GM19025 (cell line): Measurements from ENCODE around the gene OR2V2.

Experiments used
- ATAC-seq: cut with Tn5 transposase; IDR thresholded peaks from one replicate; pipeline ENCODE4 v1.9.1; 2021; ENCODE audit warnings: mild to moderate bottlenecking, low read depth, moderate library complexity; ENCODE audit not compliant: unreplicated experiment

Gene OR2V2

DNA sequence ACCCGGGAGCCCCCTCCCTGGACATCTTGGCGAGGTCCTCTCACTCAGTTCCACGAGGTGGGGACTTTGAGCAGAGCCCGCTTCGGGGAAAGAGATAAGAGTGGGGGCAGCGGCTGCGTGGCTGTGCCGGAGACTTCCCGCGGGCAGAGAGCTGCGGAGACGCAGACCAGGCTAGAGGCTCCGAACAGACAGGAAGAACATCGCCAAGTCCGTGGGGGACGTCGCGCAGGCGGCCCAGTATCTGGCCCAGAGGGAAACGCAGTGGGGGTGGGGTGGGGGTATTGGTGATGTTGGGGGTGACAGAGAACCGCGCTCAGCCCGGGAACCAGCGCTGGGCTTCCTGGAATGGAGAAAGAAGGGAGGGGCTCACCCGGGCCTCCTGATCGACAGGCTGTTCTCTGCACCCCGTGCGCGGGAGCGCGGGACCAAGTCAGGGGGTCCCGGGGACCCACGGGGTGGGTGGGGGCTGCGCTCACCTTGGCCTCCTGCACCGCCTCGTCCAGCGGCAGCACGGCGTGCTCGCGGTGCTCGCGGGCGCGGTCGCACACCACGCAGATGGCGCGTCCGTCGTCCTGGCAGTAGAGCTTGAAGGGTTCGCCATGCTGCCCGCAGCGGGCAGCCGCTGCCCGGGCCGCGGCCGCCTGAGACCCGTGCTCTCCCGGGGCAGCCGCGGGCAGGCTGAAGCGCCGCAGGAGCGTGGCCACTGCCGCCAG lies 56.9 kb downstream of the OR2V2 start:
- no peak for ATAC-seq

DNA sequence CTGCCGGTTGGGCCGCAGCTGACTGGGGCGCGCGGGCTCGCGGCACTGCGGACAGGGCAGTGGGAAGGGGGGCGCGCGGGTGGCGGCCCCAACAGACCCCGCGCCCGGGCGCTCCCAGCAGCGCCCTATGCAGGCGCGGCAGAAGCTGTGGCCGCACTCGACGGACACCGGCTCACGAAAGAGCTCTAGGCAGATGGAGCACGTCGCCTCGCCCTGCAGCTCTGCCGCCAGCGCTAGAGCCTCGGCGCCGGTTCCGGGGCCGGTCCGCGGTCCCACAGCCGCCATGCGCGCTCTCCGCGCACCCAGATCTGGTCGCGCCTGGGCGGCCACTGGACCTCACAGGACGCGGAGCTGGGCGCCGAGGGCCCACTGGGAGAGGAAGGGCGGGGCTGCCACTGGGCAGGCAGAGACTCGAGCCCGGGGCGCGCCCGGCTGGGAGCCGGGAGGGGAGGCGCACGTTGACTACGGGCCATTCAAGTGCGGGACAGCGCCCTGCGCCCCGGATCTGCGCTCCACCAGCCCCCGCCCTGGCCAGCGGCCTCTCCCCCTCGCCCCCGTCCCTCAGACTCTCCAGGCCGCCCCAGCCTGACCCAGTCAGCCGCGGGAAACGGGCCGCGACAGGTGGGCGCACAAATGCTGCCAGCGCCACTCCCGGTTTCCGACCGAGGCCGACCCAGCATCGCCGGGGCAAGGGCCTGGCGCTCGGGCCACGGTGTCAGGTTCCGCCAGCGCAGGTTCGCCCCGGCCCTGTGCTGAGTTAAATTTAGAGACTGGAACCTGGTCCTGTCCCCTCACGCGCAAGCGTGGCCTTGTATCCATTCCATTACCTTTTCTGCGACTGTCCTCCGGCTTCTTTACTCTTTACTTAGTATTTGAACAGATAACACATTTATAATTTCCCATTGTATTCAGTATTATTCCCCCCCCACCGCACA lies 57.7 kb downstream of the OR2V2 start, which contains the start of gene TRIM7:
Gene TRIM7 (minus strand): TSS at position 371 of the 935 bp plus-strand sequence. CDS start 86 bp downstream, at position 285.
- no peak for ATAC-seq

- no peak for ATAC-seq
Observed at GRCh38 chr5:181205761-181206649, 58.6 kb downstream of the OR2V2 start.

GRCh38 chr5:181207214-181207959 lies 60.0 kb downstream of the OR2V2 start:
- peak; percentile 34 for ATAC-seq

DNA sequence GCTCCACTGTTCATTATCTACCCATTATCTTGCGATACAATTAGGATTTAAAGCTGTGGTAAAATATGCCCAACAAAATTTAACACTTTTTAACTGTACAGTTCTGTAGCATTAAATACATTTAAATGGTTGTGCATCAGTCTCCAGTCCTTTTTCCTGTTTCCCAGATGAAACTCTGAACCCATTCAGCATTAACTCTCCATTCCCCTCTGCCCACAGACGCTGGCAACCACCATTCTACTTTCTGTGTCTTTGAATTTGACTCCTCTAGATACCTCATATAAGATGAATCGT lies 60.5 kb downstream of the OR2V2 start:
- no peak for ATAC-seq
